Liver (tissue), 9 donors: Measurements from ENCODE around the gene INTS6. TPM values are rescaled to one million over a fixed set of nuclear protein-coding genes. Genes with fewer than 3 reads are reported as not detected.

Experiments
- DNase-seq: peaks from one replicate; pipeline ENCODE4 v3.0.0-alpha.2; 2017; ENCODE audit warnings: low spot score
- H3K27ac ChIP-seq, 2 donors: one replicate each; pipeline ENCODE4 v1.7.0; 2013; ENCODE audit warnings: inconsistent platforms in 2 of 2, low read length in 2 of 2, control low read depth in 1 of 2, low read depth in 1 of 2, mild to moderate bottlenecking in 1 of 2
- H3K27me3 ChIP-seq, 4 donors: one replicate each; pipeline versions ENCODE4 v1.6.1 to v1.7.0; 2013; ENCODE audit warnings: low read length in 3 of 4, inconsistent platforms in 1 of 4, mild to moderate bottlenecking in 1 of 4, moderate library complexity in 1 of 4; ENCODE audit not compliant: control insufficient read depth in 4 of 4, insufficient read depth in 4 of 4
- H3K36me3 ChIP-seq, 4 donors: one replicate each; pipeline versions ENCODE4 v1.6.1 to v1.7.0; 2013; ENCODE audit warnings: low read length in 3 of 4, mild to moderate bottlenecking in 3 of 4, low read depth in 1 of 4, moderate library complexity in 1 of 4; ENCODE audit not compliant: control insufficient read depth in 4 of 4, insufficient read depth in 3 of 4
- H3K4me1 ChIP-seq, 4 donors: one replicate each; pipeline versions ENCODE4 v1.6.1 to v1.7.0; 2013; ENCODE audit warnings: low read length in 3 of 4, mild to moderate bottlenecking in 3 of 4, moderate library complexity in 1 of 4; ENCODE audit not compliant: control insufficient read depth in 4 of 4, insufficient read depth in 4 of 4
- H3K4me3 ChIP-seq, 3 donors: one replicate each; pipeline versions ENCODE4 v1.6.1 to v1.7.0; 2013; ENCODE audit warnings: low read length in 3 of 3, control low read depth in 1 of 3, low read depth in 1 of 3, mild to moderate bottlenecking in 1 of 3
- H3K9ac ChIP-seq, 2 donors: one replicate each; pipeline ENCODE4 v1.7.0; 2013; ENCODE audit warnings: low read length in 2 of 2, mild to moderate bottlenecking in 2 of 2, moderate library complexity in 2 of 2, control low read depth in 1 of 2, low read depth in 1 of 2
- H3K9me3 ChIP-seq, 4 donors: one replicate each; pipeline versions ENCODE4 v1.6.1 to v1.7.0; 2013; ENCODE audit warnings: low read length in 3 of 4; ENCODE audit not compliant: control insufficient read depth in 4 of 4
- ATF3 ChIP-seq: IDR thresholded peaks from 2 replicates; pipeline ENCODE4 v1.6.1; 2016; ENCODE audit warnings: antibody characterized with exemption
- CTCF ChIP-seq: fragments of 150-350 bp; IDR thresholded peaks from 2 replicates; pipeline ENCODE4 v1.5.1; 2017; ENCODE audit warnings: improper control_type of control experiment, low read depth, low read length; ENCODE audit not compliant: missing input control
- FOXA1 ChIP-seq: IDR thresholded peaks from 2 replicates; pipeline ENCODE4 v1.6.1; 2016; ENCODE audit warnings: antibody characterized with exemption
- FOXA2 ChIP-seq: IDR thresholded peaks from 2 replicates; pipeline ENCODE4 v1.6.1; 2016; ENCODE audit warnings: antibody characterized with exemption
- GABPA ChIP-seq, 2 donors: IDR thresholded peaks in 1 of 2; conservative IDR thresholded peaks in 1 of 2; 2 replicates each; pipeline ENCODE4 v1.6.1; 2016; ENCODE audit warnings: antibody characterized with exemption in 2 of 2, mild to moderate bottlenecking in 1 of 2, moderate library complexity in 1 of 2
- HNF4A ChIP-seq, 2 donors: conservative IDR thresholded peaks; 2 replicates each; pipeline ENCODE4 v1.6.1; 2016; ENCODE audit warnings: antibody characterized with exemption in 2 of 2, mild to moderate bottlenecking in 2 of 2
- JUND ChIP-seq, 2 donors: IDR thresholded peaks; 2 replicates each; pipeline ENCODE4 v1.6.1; 2016; ENCODE audit warnings: antibody characterized with exemption in 2 of 2
- MAX ChIP-seq: IDR thresholded peaks from 2 replicates; pipeline ENCODE4 v1.6.1; 2016; ENCODE audit warnings: antibody characterized with exemption
- NR2F2 ChIP-seq: IDR thresholded peaks from 2 replicates; pipeline ENCODE4 v1.6.1; 2016; ENCODE audit warnings: antibody characterized with exemption
- RAD21 ChIP-seq, 2 donors: IDR thresholded peaks; 2 replicates each; pipeline ENCODE4 v1.6.1; 2016; ENCODE audit warnings: antibody characterized with exemption in 2 of 2, mild to moderate bottlenecking in 2 of 2
- REST ChIP-seq: IDR thresholded peaks from 2 replicates; pipeline ENCODE4 v1.6.1; 2016; ENCODE audit warnings: antibody characterized with exemption, mild to moderate bottlenecking
- RXRA ChIP-seq, 2 donors: IDR thresholded peaks; 2 replicates each; pipeline ENCODE4 v1.6.1; 2017 to 2018; ENCODE audit warnings: antibody characterized with exemption in 2 of 2, mild to moderate bottlenecking in 1 of 2
- SP1 ChIP-seq: IDR thresholded peaks from 2 replicates; pipeline ENCODE4 v1.6.1; 2018; ENCODE audit warnings: antibody characterized with exemption, mild to moderate bottlenecking
- TAF1 ChIP-seq: conservative IDR thresholded peaks from 2 replicates; pipeline ENCODE4 v1.6.1; 2016; ENCODE audit warnings: antibody characterized with exemption, mild to moderate bottlenecking
- YY1 ChIP-seq: IDR thresholded peaks from 2 replicates; pipeline ENCODE4 v1.6.1; 2016; ENCODE audit warnings: antibody characterized with exemption, mild to moderate bottlenecking
- WGBS: extraction: QIAGEN DNeasy Blood & Tissue Kit; methylation state at CpG from one replicate; pipeline ENCODE4 v1.1.7; 2013; 5-methylcytosine and 5-hydroxymethylcytosine counted together
- polyA plus RNA-seq, 2 donors: library from polyadenylated mRNA; stranded (reverse) in 1 of 2; unstranded in 1 of 2; fragments of 200-250 nt in 1 of 2; fragments of >200 nt in 1 of 2; fragmentation: Nextera tagmentation in 1 of 2; extraction: Ambion mirVana in 1 of 2; gene quantifications; one replicate each; pipeline versions ENCODE4 v1.2.1 to v1.2.3, GENCODE V29; 2013 to 2015
- total RNA-seq, 2 donors: library from RNA; depleted of rRNA; stranded (reverse); fragments of >200 nt; gene quantifications; one replicate each; pipeline ENCODE4 v1.2.3, GENCODE V29; 2014
- donor health status: healthy.
- donor health status: healthy.
- donor health status: healthy.
- donor health status: healthy.
- donor health status: healthy.

The INTS6 gene
- total and polyA plus RNA-seq, 4 donors: 11.4 to 61.4 (median 18.8) TPM

- peak overlapping the region; percentile 92 to 93 for H3K9ac ChIP-seq
- TF ChIP-seq REST (no peak), GABPA (IDR thresholded peaks at IDR 0.05 in 1 of 2, conservative IDR thresholded peaks at IDR 0.05 in 1 of 2) (peak in 1 of 2 donors; percentile 11), HNF4A (conservative IDR thresholded peaks at IDR 0.05) (peak in 1 of 2 donors; percentile 7), JUND (IDR thresholded peaks at IDR 0.05) (peak in 1 of 2 donors; percentile 9), RXRA (IDR thresholded peaks at IDR 0.05) (peak; percentile 26 to 30)
- H3K27ac ChIP-seq: peak overlapping the region; percentile 96 to 98
- peaks cover 3 to 15% (median 11%) of the 10 kb centered on the region in 4 donors for H3K4me1 ChIP-seq
- H3K27me3 ChIP-seq: no peaks in the 10 kb centered on the region
- WGBS: under 1% methylated on average over 80 of the region's 80 CpGs
- H3K4me3 ChIP-seq: peak overlapping the region; percentile 60 to 81 (median 74)
- H3K36me3 ChIP-seq: peaks cover 0 to 30% (median 9%) of the 10 kb centered on the region in 4 donors
- peak; percentile 98 for DNase-seq
- H3K9me3 ChIP-seq: peaks cover 0 to 11% (median 7%) of the 10 kb centered on the region in 4 donors
Measured at GRCh38 chr13:51453207-51453958, 547 bp upstream of the INTS6 start.

- DNase-seq: peak; percentile 83
- peak overlapping the region; percentile 75 to 80 for H3K9ac ChIP-seq
- peak overlapping the region; percentile 87 to 94 (median 87) for H3K4me3 ChIP-seq
- peaks cover 0 to 15% (median 11%) of the 10 kb centered on the region in 4 donors for H3K4me1 ChIP-seq
- H3K9me3 ChIP-seq: peaks cover 0 to 11% (median 7%) of the 10 kb centered on the region in 4 donors
- TF ChIP-seq FOXA2 (no peak), FOXA1 (no peak), RAD21 (IDR thresholded peaks at IDR 0.05) (peak in 1 of 2 donors; percentile 25), ATF3 (no peak), MAX (no peak), HNF4A (conservative IDR thresholded peaks at IDR 0.05) (no peak), GABPA (IDR thresholded peaks at IDR 0.05 in 1 of 2, conservative IDR thresholded peaks at IDR 0.05 in 1 of 2) (no peak), TAF1 (peak; percentile 14), JUND (IDR thresholded peaks at IDR 0.05) (no peak), SP1 (peak; percentile 12), REST (no peak), YY1 (peak; percentile 88), CTCF (no peak), NR2F2 (no peak)
- H3K36me3 ChIP-seq: peaks cover 0 to 30% (median 10%) of the 10 kb centered on the region in 4 donors
- H3K27ac ChIP-seq: peak overlapping the region; percentile 96 to 98
- H3K27me3 ChIP-seq: no peaks in the 10 kb centered on the region
- under 1% methylated on average over 92 of the region's 92 CpGs for WGBS
Measured at GRCh38 chr13:51451467-51452360, 1.1 kb downstream of the INTS6 start.
